Nephron progenitor cell (in vitro differentiated cells): ENCODE data around the gene DNA2.

ENCODE experiments used
- DNase-seq: peaks from one replicate; pipeline ENCODE4 v3.0.0; 2021
- H3K27ac Mint-ChIP-seq: 2 replicates; pipeline ENCODE4 v1.8.0; 2021; ENCODE audit warnings: mild to moderate bottlenecking, moderate library complexity, mixed read lengths
- H3K27me3 Mint-ChIP-seq: 2 replicates; pipeline ENCODE4 v1.8.0; 2021; ENCODE audit warnings: mild to moderate bottlenecking, low read depth, mixed read lengths; ENCODE audit not compliant: poor library complexity
- H3K36me3 Mint-ChIP-seq: 2 replicates; pipeline ENCODE4 v1.8.0; 2021; ENCODE audit warnings: low read depth, mixed read lengths
- H3K4me1 Mint-ChIP-seq: 2 replicates; pipeline ENCODE4 v1.8.0; 2021; ENCODE audit warnings: mixed read lengths
- H3K4me3 Mint-ChIP-seq: 2 replicates; pipeline ENCODE4 v1.8.0; 2021; ENCODE audit warnings: mild to moderate bottlenecking, moderate library complexity, mixed read lengths
- H3K9me3 Mint-ChIP-seq: 2 replicates; pipeline ENCODE4 v1.8.0; 2021; ENCODE audit warnings: mild to moderate bottlenecking, moderate library complexity, mixed read lengths
- TF ChIP-seq, protein P1 (sequence below): fragments of 200-600 bp; sonication (generic); IDR thresholded peaks from 2 replicates; pipeline ENCODE4 v1.5.0; 2021; ENCODE audit warnings: antibody characterized with exemption

DNA2 gene

DNA sequence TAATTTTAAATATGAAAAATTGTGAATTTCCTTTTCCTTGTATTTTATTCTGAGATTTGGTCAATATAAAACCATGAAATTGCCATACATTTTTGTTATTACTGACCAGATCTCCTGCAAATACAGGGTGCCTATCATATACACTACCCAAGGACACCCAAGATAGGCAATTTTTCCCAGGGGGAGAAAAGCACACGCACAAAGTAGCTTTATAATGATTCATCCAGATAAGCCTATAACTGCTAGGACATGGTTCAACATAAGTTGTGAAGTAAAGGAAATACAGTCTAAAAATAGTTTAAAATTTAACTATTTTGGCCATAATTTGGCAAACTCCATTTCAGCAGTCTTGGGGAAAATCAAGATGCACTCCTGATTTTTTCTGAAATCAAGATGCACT is 69.5 kb downstream of the DNA2 start:
- Mint-ChIP-seq H3K27me3 (no peaks in the 10 kb centered on the region), H3K4me1 (peaks cover 19% of the 10 kb centered on the region), H3K36me3 (peaks cover 31% of the 10 kb centered on the region), H3K27ac (no peak overlapping the region), H3K4me3 (no peak overlapping the region), H3K9me3 (no peaks in the 10 kb centered on the region)
- TF ChIP-seq, protein P1, sequence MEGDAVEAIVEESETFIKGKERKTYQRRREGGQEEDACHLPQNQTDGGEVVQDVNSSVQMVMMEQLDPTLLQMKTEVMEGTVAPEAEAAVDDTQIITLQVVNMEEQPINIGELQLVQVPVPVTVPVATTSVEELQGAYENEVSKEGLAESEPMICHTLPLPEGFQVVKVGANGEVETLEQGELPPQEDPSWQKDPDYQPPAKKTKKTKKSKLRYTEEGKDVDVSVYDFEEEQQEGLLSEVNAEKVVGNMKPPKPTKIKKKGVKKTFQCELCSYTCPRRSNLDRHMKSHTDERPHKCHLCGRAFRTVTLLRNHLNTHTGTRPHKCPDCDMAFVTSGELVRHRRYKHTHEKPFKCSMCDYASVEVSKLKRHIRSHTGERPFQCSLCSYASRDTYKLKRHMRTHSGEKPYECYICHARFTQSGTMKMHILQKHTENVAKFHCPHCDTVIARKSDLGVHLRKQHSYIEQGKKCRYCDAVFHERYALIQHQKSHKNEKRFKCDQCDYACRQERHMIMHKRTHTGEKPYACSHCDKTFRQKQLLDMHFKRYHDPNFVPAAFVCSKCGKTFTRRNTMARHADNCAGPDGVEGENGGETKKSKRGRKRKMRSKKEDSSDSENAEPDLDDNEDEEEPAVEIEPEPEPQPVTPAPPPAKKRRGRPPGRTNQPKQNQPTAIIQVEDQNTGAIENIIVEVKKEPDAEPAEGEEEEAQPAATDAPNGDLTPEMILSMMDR, result no peak
- DNase-seq, result no peak

DNA sequence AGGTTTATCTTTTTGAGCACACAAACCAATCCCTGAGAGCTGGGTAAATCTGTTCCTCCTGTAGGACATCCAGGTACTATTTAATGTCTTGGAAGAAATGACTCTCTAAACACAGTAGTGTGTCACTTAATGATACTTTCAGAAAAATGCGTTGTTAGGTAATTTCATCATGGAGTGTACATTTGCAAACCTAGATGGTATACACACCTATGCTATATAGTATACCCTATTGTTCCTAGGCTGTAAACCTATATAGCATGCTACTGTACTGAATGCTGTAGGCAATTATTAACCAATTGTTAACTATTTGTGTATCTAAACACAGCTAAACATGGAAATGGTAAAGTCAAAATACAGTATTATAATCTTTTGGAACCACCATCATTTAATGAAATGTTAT is 74.8 kb downstream of the DNA2 start:
- no peaks in the 10 kb centered on the region for H3K9me3 Mint-ChIP-seq
- DNase-seq, result no peak
- H3K27me3 Mint-ChIP-seq, result peaks cover 2% of the 10 kb centered on the region
- H3K27ac Mint-ChIP-seq, result no peak overlapping the region
- TF ChIP-seq, protein P1, result no peak
- H3K4me3 Mint-ChIP-seq, result no peak overlapping the region
- no peaks in the 10 kb centered on the region for H3K4me1 Mint-ChIP-seq
- peaks cover 83% of the 10 kb centered on the region for H3K36me3 Mint-ChIP-seq

DNA sequence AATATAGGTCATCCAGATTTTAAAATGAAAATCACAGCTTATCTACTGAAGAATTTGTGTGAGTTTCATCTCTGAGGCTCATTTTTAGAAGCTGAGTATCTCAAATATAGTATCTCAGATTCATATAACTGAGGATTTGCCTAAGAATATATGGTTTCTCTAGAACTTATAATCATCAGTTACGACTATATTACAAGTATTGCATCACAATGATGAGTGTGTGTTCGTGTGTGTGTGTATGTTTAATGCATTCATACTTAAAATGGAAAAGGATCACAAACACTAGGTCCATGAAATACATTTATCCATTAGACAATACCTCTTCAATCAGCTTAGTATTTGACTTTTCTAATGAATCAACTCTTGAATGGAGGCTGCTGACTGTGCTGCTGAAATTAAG is 86.0 kb downstream of the DNA2 start:
- peaks cover 64% of the 10 kb centered on the region for H3K36me3 Mint-ChIP-seq
- H3K9me3 Mint-ChIP-seq, result no peaks in the 10 kb centered on the region
- peaks cover 2% of the 10 kb centered on the region for H3K27me3 Mint-ChIP-seq
- no peak overlapping the region for H3K27ac Mint-ChIP-seq
- H3K4me1 Mint-ChIP-seq, result no peaks in the 10 kb centered on the region
- TF ChIP-seq, protein P1, result no peak
- no peak overlapping the region for H3K4me3 Mint-ChIP-seq
- DNase-seq, result no peak

DNA sequence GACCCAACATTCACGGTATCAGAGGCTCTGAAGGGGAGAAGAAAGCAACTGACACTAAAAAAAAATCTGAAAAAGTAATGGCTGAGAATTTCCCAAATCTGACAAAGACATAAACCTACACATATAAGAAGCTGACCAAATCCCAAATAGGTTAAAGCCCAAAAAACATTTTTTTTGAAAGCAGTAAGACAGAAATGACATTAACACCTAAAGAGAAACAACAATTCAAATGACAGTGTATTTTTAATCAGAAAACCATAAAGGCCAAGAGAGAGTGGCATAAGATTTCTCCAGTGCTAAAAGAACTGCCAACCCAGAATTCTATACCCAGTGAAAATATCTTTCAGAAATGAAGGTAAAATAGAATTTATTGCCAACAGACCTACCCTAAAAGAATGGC is 100.2 kb downstream of the DNA2 start:
- peaks cover 76% of the 10 kb centered on the region for H3K36me3 Mint-ChIP-seq
- TF ChIP-seq, protein P1, result no peak
- no peak for DNase-seq
- no peak overlapping the region for H3K4me3 Mint-ChIP-seq
- H3K27me3 Mint-ChIP-seq, result no peaks in the 10 kb centered on the region
- peaks cover 48% of the 10 kb centered on the region for H3K9me3 Mint-ChIP-seq
- H3K4me1 Mint-ChIP-seq, result no peaks in the 10 kb centered on the region
- no peak overlapping the region for H3K27ac Mint-ChIP-seq

DNA sequence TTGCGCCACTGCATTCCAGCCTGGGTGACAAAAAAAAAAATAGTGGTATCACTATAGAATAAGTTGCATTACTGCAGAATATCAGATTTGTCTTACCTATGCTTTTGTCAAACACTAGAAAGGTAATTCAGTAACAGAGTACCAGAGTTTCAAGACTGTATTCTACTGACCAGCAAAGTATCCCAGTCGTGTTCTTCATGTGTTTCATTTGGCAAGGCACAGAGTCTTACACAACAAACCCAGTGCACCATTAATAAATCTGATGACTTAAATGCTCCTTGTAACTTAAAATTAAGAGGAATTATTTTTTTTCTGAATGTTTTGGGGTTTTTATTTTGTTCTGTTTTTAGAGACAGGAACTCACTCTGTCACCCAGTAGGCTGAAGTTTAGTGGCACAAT is 104.7 kb downstream of the DNA2 start:
- peaks cover 20% of the 10 kb centered on the region for H3K9me3 Mint-ChIP-seq
- peak overlapping the region; percentile 57 for H3K27ac Mint-ChIP-seq
- H3K36me3 Mint-ChIP-seq, result peaks cover 60% of the 10 kb centered on the region
- H3K27me3 Mint-ChIP-seq, result no peaks in the 10 kb centered on the region
- TF ChIP-seq, protein P1, result no peak
- no peaks in the 10 kb centered on the region for H3K4me1 Mint-ChIP-seq
- no peak overlapping the region for H3K4me3 Mint-ChIP-seq
- no peak for DNase-seq

DNA sequence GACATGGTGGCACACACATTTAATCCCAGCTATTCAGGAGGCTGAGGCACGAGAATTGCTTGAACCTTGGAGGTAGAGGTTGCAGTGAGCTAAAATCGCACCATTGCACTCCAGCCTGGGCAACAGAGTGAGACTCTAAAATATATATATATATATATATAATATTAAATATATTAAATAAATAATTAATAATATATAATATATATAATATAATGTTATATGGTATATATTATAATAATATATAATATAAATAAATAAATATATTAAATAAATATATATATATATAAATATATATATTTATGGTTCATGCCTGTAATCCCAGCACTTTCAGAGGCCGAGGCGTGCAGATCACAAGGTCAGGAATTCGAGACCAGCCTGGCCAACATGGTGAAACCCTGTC is 105.2 kb downstream of the DNA2 start:
- Mint-ChIP-seq H3K4me3 (no peak overlapping the region), H3K9me3 (peaks cover 14% of the 10 kb centered on the region)

More for the DNA sequence above, 105.2 kb downstream of the DNA2 start:
- no peaks in the 10 kb centered on the region for H3K4me1 Mint-ChIP-seq
- peaks cover 60% of the 10 kb centered on the region for H3K36me3 Mint-ChIP-seq
- TF ChIP-seq, protein P1, result no peak
- H3K27me3 Mint-ChIP-seq, result no peaks in the 10 kb centered on the region
- no peak overlapping the region for H3K27ac Mint-ChIP-seq
- DNase-seq, result no peak
